Measurements from ENCODE around the gene IVD.
"Not testable (repeated sequence)": the region's sequence is repeated elsewhere in the genome, so short reads cannot be mapped to it uniquely, and the experiment has no call there.

Gene IVD

DNA sequence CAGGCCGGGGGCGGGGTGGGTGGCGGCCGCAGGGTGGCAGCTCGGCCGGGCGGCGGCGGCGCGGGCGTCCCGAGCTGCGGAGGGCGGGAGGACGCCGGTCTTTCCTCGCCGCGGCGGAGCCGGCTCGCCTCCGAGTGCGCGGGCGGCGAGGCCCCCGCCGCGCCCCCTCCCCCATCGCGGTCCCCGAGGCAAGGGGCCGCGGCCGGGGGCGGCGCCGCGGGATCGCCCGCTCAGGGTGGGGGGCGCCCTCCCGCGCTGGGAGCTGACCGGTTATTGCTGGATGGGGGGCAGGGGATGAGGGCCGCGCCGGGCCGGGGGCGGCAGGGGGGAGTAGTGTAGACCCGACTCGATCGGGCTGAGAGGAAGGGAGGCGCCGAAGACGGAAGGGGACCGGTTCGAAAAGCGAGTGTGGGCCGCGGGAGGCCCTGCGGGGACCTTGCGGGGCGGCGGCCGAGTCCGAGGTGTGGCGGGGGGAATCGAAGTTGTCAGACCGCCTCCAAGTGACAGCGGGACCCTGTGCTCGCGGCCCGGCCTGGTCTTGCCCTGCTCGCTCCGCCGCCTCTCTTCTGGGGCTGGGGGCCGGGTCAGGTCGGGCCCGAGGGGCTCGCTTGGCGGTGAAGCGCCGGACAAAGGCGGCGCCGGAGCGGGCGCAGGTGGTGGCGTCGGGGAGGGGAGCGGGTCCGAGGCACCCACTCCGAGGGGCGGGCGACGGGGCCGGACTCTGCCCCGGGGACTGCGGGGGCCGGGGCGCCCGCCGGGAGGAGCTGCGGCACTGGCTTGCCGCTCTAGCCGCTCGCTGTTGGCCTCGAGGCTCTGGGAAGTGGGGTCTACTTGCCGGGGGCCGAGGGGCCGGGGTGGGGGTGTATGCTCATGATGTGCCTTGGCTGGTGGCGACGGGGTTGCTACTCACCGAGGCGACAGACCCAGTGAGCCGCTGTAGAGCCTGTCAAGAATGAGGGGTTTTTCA lies 36.3 kb downstream of the IVD start:
- peaks cover 14% of the 10 kb centered on the region for H3K36me3 Mint-ChIP-seq
- peaks cover 45% of the 10 kb centered on the region for H3K4me1 Mint-ChIP-seq
- CTCF ChIA-PET, result interaction anchor here (0.8 to 4.8 kb wide), 5 partner anchors 10 to 67 kb away, joined by 3 to 19 read pairs (median 5); no protein-coding TSS in a partner anchor
- DNase-seq, result peak; percentile 55
- H3K27ac Mint-ChIP-seq, result peak overlapping the region; percentile 74
- H3K4me3 Mint-ChIP-seq, result peak overlapping the region; percentile 90
- H3K27me3 Mint-ChIP-seq, result peaks cover 61% of the 10 kb centered on the region
- H3K9me3 Mint-ChIP-seq, result no peaks in the 10 kb centered on the region

DNA sequence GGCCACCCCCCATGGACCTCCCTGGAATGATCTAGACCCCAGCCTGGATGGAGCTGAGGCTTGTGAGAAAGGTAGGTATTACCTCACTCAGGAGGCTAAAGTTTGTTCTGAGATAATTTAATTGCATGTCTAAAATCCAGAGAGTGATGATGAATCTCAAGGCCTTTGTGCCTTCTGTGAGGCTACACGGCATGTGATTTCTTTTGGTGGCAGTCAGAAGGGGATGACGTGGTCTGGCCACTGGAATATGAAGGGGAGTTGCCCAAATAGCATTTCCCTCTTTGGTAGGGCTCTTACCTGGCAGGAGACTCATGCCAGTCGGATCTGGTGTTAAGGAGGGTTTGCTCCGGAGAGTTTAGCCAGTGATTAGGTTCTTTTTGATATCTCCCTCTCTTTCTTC lies 37.7 kb downstream of the IVD start:
- H3K4me3 Mint-ChIP-seq, result peak overlapping the region; percentile 90
- DNase-seq, result no peak
- H3K9me3 Mint-ChIP-seq, result no peaks in the 10 kb centered on the region
- peaks cover 14% of the 10 kb centered on the region for H3K36me3 Mint-ChIP-seq
- peaks cover 47% of the 10 kb centered on the region for H3K27me3 Mint-ChIP-seq
- peaks cover 43% of the 10 kb centered on the region for H3K4me1 Mint-ChIP-seq
- no peak overlapping the region for H3K27ac Mint-ChIP-seq
- CTCF ChIA-PET, result interaction anchor here (0.8 to 4.8 kb wide), 6 partner anchors 9 to 86 kb away, joined by 3 to 19 read pairs (median 4); no protein-coding TSS in a partner anchor

DNA sequence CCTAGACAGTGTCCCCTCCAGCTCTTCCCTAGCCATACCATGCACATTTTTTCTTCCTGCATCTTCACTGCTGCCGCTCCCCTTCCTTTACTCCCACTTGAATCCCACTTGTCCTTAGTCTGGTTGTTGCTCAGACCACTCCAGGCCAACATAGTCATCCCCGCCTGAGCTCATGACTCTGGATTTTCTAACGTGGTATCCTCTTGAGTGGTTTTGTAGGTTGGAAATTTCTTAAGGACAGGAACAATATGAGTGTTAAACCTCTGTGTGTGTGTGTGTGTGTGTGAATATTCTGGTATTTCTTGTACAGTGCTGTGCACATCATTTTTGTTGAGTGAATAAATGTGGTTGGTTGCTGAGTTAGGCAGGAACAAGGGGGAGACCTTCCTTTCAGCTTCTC lies 38.3 kb downstream of the IVD start:
- no peak overlapping the region for H3K27ac Mint-ChIP-seq
- DNase-seq, result no peak
- H3K4me1 Mint-ChIP-seq, result peaks cover 46% of the 10 kb centered on the region
- no peaks in the 10 kb centered on the region for H3K9me3 Mint-ChIP-seq
- H3K27me3 Mint-ChIP-seq, result peaks cover 41% of the 10 kb centered on the region
- H3K36me3 Mint-ChIP-seq, result peaks cover 14% of the 10 kb centered on the region
- CTCF ChIA-PET, result interaction anchor here (0.8 to 4.8 kb wide), 5 partner anchors 8 to 146 kb away, joined by 3 to 19 read pairs (median 3); no protein-coding TSS in a partner anchor
- peak overlapping the region; percentile 90 for H3K4me3 Mint-ChIP-seq

GRCh38 chr15:40444736-40445135 lies 39.1 kb downstream of the IVD start:
- Mint-ChIP-seq H3K4me3 (no peak overlapping the region), H3K27me3 (peaks cover 32% of the 10 kb centered on the region)

DNA sequence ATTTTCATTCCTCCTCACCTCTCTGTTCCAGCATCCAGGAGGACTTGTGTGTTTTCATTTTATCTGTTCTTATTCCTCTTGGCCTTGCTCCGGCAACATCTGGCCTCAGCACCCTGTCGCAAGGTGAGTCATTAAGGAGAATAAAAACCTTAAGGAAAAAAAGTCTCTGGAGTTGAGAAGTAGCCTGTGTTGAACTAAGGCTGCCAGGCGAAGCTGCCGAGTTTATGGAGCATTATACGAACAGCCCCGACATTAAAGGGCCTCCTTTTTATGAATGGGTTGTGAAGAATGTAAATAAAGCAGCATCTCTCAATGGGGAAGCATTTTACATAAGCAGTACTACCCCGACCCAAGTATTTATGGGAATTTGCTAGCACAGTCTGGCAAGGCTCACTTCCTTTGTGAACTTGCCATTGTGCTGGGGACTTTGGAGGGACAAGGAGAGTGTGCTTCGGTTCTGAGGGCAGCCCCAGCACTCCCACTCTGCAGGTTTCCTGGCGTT lies 39.9 kb downstream of the IVD start:
- H3K4me1 Mint-ChIP-seq, result peaks cover 49% of the 10 kb centered on the region
- CTCF ChIA-PET, result interaction anchor here (1.1 kb wide), 1 partner anchor 62 kb away, joined by 3 read pairs; no protein-coding TSS in a partner anchor

More at GRCh38 chr15:40444736-40445135, 39.1 kb downstream of the IVD start:
- H3K4me1 Mint-ChIP-seq, result peaks cover 47% of the 10 kb centered on the region
- DNase-seq, result no peak
- no peaks in the 10 kb centered on the region for H3K9me3 Mint-ChIP-seq
- peaks cover 18% of the 10 kb centered on the region for H3K36me3 Mint-ChIP-seq
- CTCF ChIA-PET, result interaction anchor here (1.1 to 4.8 kb wide), 2 partner anchors 8 to 62 kb away, joined by 3 to 19 read pairs; no protein-coding TSS in a partner anchor
- H3K27ac Mint-ChIP-seq, result no peak overlapping the region

DNA sequence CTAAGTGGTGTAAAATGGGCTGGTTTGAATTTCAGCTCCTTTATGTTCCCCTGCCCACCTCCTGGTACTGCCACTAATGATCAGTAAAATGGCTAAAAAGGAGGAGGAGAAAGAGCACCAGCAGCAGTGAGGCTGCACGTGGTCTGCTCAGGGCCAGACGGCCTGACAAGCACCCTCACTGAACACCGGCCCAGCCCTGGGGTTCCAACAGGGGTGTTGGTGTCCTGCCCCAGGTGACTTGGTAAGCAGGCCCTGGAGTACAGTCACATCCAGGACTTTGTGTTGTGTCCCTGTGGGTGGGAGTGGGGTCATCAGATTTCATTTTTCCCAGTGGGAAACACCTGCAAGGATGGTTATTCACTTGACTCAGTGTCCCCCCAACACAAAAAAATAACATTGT lies 40.5 kb downstream of the IVD start:
- CTCF ChIA-PET, result no interaction called here
- Mint-ChIP-seq H3K9me3 (no peaks in the 10 kb centered on the region), H3K4me3 (no peak overlapping the region), H3K27ac (no peak overlapping the region), H3K27me3 (peaks cover 21% of the 10 kb centered on the region), H3K36me3 (peaks cover 19% of the 10 kb centered on the region), H3K4me1 (peaks cover 54% of the 10 kb centered on the region)
- no peak for DNase-seq

More for the DNA sequence above, 39.9 kb downstream of the IVD start:
- peaks cover 25% of the 10 kb centered on the region for H3K27me3 Mint-ChIP-seq
- no peaks in the 10 kb centered on the region for H3K9me3 Mint-ChIP-seq
- H3K27ac Mint-ChIP-seq, result no peak overlapping the region
- H3K4me3 Mint-ChIP-seq, result no peak overlapping the region
- no peak for DNase-seq
- peaks cover 19% of the 10 kb centered on the region for H3K36me3 Mint-ChIP-seq

GRCh38 chr15:40448354-40448753 lies 42.8 kb downstream of the IVD start:
- H3K36me3 Mint-ChIP-seq, result peaks cover 13% of the 10 kb centered on the region
- H3K27ac Mint-ChIP-seq, result no peak overlapping the region

GRCh38 chr15:40449275-40449674 lies 43.7 kb downstream of the IVD start:
- no peaks in the 10 kb centered on the region for H3K9me3 Mint-ChIP-seq
- H3K27me3 Mint-ChIP-seq, result no peaks in the 10 kb centered on the region
- no peak overlapping the region for H3K27ac Mint-ChIP-seq
- peaks cover 7% of the 10 kb centered on the region for H3K36me3 Mint-ChIP-seq
- H3K4me3 Mint-ChIP-seq, result no peak overlapping the region
- no peak for DNase-seq
- peaks cover 65% of the 10 kb centered on the region for H3K4me1 Mint-ChIP-seq
- CTCF ChIA-PET, result interaction anchor here (0.8 to 2.1 kb wide), 4 partner anchors 9 to 106 kb away, joined by 3 to 6 read pairs (median 3); no protein-coding TSS in a partner anchor

More at GRCh38 chr15:40448354-40448753, 42.8 kb downstream of the IVD start:
- DNase-seq, result no peak
- Mint-ChIP-seq H3K9me3 (no peaks in the 10 kb centered on the region), H3K4me1 (peaks cover 65% of the 10 kb centered on the region), H3K4me3 (no peak overlapping the region), H3K27me3 (peaks cover 5% of the 10 kb centered on the region)
- CTCF ChIA-PET, result no interaction called here

DNA sequence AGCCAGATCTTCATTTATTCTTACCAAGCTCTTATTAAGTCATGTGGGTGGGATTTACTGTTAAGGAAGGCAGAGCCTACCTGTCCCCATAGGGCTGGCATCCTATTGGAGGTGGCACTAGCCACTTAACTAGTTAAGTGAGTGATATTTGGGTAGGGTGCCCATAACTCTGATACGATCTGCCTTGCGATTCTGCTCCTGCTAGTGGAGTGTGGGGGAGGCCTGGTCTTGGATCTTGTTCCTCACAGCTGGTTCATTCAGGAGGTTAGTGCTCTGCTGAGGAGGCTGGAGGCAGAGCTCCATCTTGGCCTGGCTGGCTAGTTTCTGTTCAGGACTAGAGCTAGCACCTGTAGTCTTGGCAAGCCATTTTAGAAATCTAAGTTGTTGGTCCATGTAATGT lies 44.5 kb downstream of the IVD start:
- CTCF ChIA-PET, result interaction anchor here (1.1 to 2.1 kb wide), 7 partner anchors 10 to 113 kb away, joined by 3 to 6 read pairs (median 4); partner anchors contain the start of genes BAHD1 and CHST14
- Mint-ChIP-seq H3K4me3 (no peak overlapping the region), H3K27me3 (no peaks in the 10 kb centered on the region), H3K27ac (no peak overlapping the region), H3K9me3 (no peaks in the 10 kb centered on the region), H3K4me1 (peaks cover 65% of the 10 kb centered on the region), H3K36me3 (peaks cover 7% of the 10 kb centered on the region)
- no peak for DNase-seq

DNA sequence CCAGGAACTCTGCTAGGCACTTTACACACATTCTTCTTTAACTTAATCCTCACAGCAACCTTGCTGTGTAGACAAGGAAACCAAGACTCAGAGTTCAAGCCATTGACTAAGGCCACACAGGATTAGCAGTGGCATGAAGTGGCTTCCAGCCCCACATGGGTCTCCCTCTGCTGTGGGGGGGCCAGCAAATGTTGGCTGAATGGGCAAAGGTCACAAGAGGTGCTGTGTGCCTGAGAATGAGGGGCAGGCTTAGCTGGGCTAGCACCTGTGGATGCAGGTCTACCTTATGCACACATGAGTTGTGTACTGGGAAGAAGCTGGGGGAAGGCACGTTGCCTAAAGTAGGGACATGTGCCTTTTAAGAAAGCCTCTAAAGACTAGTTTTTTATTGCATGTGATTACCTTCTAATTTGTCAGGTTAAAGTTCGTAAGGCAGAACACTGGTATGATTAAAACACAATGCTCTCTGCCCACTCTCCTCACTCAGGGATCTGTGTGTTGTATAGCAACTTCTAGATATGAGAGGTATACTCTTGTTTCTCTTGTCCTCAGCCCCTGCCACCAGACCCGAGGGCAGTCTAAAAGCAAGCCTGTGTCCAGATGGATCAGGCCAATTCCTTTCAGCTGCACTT lies 46.0 kb downstream of the IVD start:
- H3K4me3 Mint-ChIP-seq, result peak overlapping the region; percentile 19
- CTCF ChIA-PET, result interaction anchor here (1.4 to 3.9 kb wide), 4 partner anchors 9 to 56 kb away, joined by 4 to 19 read pairs (median 8); partner anchors contain the start of genes BAHD1 and CHST14
- DNase-seq, result no peak
- peaks cover 7% of the 10 kb centered on the region for H3K36me3 Mint-ChIP-seq
- no peaks in the 10 kb centered on the region for H3K27me3 Mint-ChIP-seq
- H3K4me1 Mint-ChIP-seq, result peaks cover 76% of the 10 kb centered on the region
- H3K9me3 Mint-ChIP-seq, result no peaks in the 10 kb centered on the region
- peak overlapping the region; percentile 90 for H3K27ac Mint-ChIP-seq

DNA sequence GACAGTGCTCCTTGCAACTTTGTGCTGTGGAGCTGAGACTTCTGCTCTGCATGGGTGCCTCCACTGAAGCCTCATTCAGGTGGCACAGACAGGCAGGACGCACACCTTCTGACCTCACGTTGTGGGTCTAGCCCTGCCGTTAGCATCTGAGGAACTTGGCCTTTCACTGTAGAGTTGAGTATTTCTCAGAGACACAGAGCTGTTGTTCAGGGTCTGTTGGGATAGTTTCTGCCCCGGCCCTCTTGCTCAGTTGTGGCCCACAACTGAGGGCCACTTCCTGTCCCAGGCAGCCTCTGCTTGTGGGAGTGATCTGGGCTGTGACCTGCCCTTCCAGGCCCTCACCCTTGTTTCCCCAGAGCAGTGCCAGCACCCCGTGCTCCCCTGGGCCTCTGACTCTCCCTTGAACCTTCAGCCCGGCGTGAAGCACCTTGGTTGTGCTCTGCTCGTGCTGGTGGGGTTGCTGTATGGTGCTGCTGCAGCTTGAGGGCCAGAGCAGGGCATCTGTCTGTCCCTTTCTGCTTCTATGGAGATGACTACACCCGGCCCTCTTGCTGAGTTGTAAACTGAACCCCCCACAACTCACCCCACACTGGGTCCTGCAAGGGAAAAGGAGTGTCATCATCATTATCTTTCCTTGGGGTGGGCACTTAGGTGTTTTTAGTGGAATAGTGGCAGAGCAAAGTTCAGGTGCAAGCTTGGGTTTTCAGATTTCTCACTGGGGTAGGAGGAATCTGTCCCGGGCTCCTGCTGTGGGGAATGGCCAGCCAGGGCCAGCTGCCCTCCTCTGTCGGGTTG lies 46.9 kb downstream of the IVD start:
- H3K4me1 Mint-ChIP-seq, result peaks cover 84% of the 10 kb centered on the region
- H3K36me3 Mint-ChIP-seq, result peaks cover 7% of the 10 kb centered on the region
- no peaks in the 10 kb centered on the region for H3K27me3 Mint-ChIP-seq
- CTCF ChIA-PET, result interaction anchor here (1.5 to 3.9 kb wide), 3 partner anchors 10 to 55 kb away, joined by 3 to 19 read pairs (median 12); partner anchors contain the start of genes BAHD1 and CHST14
- no peaks in the 10 kb centered on the region for H3K9me3 Mint-ChIP-seq
- H3K27ac Mint-ChIP-seq, result peak overlapping the region; percentile 90
- peak; percentile 45 for DNase-seq
- peak overlapping the region; percentile 62 for H3K4me3 Mint-ChIP-seq

GRCh38 chr15:40453941-40454340 lies 48.3 kb downstream of the IVD start:
- peak overlapping the region; percentile 62 for H3K4me3 Mint-ChIP-seq
- DNase-seq, result peak; percentile 76
- H3K9me3 Mint-ChIP-seq, H3K36me3 Mint-ChIP-seq, H3K27me3 Mint-ChIP-seq: not testable (repeated sequence)
- H3K4me1 Mint-ChIP-seq, result peaks cover 81% of the 10 kb centered on the region
- H3K27ac Mint-ChIP-seq, result peak overlapping the region; percentile 90
- CTCF ChIA-PET, result interaction anchor here (0.7 to 3.9 kb wide), 4 partner anchors 17 to 215 kb away, joined by 3 to 12 read pairs (median 3); partner anchors contain the start of gene CHST14

DNA sequence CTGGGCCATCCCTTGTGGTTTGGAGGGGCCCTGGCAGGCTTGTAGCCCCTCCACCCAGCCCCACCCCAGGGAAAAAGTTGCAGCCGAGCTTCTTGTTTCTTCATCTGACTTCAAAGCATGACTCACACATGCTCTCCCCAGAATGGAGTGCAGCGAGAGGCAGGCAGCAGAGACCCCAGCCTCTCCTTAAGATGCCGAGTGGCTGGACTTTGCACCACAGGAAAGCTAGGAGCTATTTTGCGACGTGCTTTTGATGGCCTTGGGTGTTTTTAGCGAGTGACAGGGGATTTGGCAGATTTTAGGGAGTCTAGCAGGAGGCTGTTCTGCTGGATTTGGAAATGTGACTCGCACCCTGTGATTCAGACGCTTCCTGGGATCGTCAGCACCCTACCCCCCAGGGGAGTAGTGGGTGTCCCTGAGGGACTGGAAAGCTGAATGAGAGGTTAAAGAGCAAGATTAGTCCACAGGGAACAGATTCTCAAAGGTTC lies 49.4 kb downstream of the IVD start:
- Mint-ChIP-seq H3K4me3 (peak overlapping the region; percentile 62), H3K4me1 (peaks cover 75% of the 10 kb centered on the region), H3K36me3 (peaks cover 4% of the 10 kb centered on the region), H3K27ac (peak overlapping the region; percentile 90), H3K27me3 (no peaks in the 10 kb centered on the region), H3K9me3 (no peaks in the 10 kb centered on the region)
- CTCF ChIA-PET, result interaction anchor here (0.9 to 3.9 kb wide), 2 partner anchors 22 to 52 kb away, joined by 3 to 12 read pairs; no protein-coding TSS in a partner anchor
- peak; percentile 51 for DNase-seq

Measured in activated naive CD4-positive, alpha-beta T cell treated with anti-CD3 and anti-CD28 coated beads, Interleukin-2, amount 10 ng/mL, durations not matched to agents 7 days and 5 days (primary cell).